Prostate gland (tissue), 2 donors: ENCODE measurements around the gene CFAP53. TPM values are rescaled to one million over a fixed set of nuclear protein-coding genes. Genes with fewer than 3 reads are reported as not detected.

ENCODE experiments used
- DNase-seq: peaks from one replicate; pipeline ENCODE4 v3.0.0-alpha.2; 2019; ENCODE audit warnings: low spot score
- H3K27ac ChIP-seq, 2 donors: fragments of 200-600 bp; sonication (generic); 2 replicates each; pipeline ENCODE4 v1.5.1; 2017 to 2019
- H3K27me3 ChIP-seq: fragments of 200-600 bp; sonication (generic); replicated peaks from 2 replicates; pipeline ENCODE4 v1.5.1; 2019; ENCODE audit not compliant: insufficient read depth
- H3K36me3 ChIP-seq, 2 donors: fragments of 200-600 bp; sonication (generic); 1 replicate in 1 of 2; 2 replicates in 1 of 2; pipeline versions ENCODE4 v1.5.1 to v1.8.1; 2017 to 2019
- H3K4me1 ChIP-seq: fragments of 200-600 bp; sonication (generic); replicated peaks from 2 replicates; pipeline ENCODE4 v1.5.1; 2019
- H3K4me3 ChIP-seq, 2 donors: fragments of 200-600 bp; sonication (generic); 2 replicates each; pipeline ENCODE4 v1.5.1; 2017 to 2019
- H3K9me3 ChIP-seq: fragments of 200-600 bp; sonication (generic); 2 replicates; pipeline ENCODE4 v1.5.1; 2017
- POLR2A ChIP-seq: fragments of 450-650 bp; IDR thresholded peaks from one replicate; pipeline ENCODE4 v1.6.1; 2016; ENCODE audit warnings: antibody characterized with exemption, mild to moderate bottlenecking
- POLR2AphosphoS5 ChIP-seq: sonication (generic); formaldehyde crosslinking; IDR thresholded peaks from one replicate; pipeline ENCODE4 v1.6.1; 2017; ENCODE audit warnings: antibody characterized with exemption
- WGBS: methylation state at CpG from one replicate; pipeline ENCODE4 v1.1.5; 2018; 5-methylcytosine and 5-hydroxymethylcytosine counted together
- intact Hi-C: fragments of 100-400 bp; cut with DNase I; formaldehyde crosslinking; loops from one replicate; pipeline ENCODE4 v1.14.2; 2022
- total RNA-seq, 2 donors: library from RNA; depleted of rRNA; stranded (reverse); fragments of >200 nt; gene quantifications; one replicate each; pipeline ENCODE4 v1.1.0, GENCODE V29; 2016
- TF ChIP-seq, protein P1 (sequence below), 4 experiments: fragments of 200-600 bp in 2 of 4; fragments of 450-650 bp in 2 of 4; sonication (generic) in 2 of 4; IDR thresholded peaks; 1 replicate in 3 of 4; 2 replicates in 1 of 4; pipeline ENCODE4 v1.5.1; 2016 to 2019; ENCODE audit warnings: antibody characterized with exemption in 4 of 4, mild to moderate bottlenecking in 2 of 4, moderate library complexity in 2 of 4

Gene CFAP53
- total RNA-seq, 2 donors from 2014 or later = 0.59 to 4.7 TPM

DNA sequence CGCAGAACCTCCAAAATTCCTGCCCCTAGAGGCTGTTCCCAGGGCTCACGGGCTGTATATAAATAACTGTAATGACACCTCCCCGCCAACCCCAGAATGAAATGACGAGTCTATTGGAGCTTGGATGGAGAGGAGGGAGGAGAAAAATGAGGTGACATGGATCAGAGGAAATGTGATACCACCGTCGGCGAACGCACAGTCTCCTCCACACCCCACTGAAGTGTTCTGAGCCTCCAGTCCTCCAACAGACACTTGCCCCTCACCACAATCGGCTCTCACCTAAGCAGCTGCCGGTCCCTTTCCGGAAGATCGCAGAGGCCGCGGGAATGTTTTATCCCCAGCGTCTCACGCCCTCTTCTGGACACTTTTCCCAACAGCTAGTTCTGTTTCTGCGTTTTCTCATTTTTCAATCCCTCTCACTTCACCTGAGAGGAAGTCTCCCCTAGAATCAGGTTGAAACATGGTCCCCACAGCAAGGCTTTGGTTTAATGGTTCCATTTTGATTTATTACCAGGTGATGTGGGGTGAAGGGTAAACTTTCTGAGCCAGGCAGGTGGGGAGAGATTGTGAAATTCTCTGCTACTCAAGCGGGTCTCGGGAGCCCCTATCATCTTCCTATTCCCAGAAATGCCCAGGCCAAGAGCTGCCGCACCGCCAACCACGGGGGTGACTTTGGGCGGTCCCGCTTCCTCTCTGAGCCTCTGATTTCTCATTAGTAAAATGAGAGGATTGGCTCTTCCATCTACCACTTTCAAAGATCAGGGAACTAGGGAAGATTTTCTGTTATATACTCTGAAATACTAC, 62.3 kb downstream of the CFAP53 start:
- 22% methylated on average over 24 of the region's 24 CpGs for WGBS
- Histone ChIP-seq H3K27me3 (no peaks in the 10 kb centered on the region), H3K4me3 (no peak overlapping the region), H3K27ac (no peak overlapping the region), H3K4me1 (no peaks in the 10 kb centered on the region), H3K9me3 (no peaks in the 10 kb centered on the region), H3K36me3 (no peaks in the 10 kb centered on the region)
- intact Hi-C loops = no loop called here
- TF ChIP-seq, protein P1, sequence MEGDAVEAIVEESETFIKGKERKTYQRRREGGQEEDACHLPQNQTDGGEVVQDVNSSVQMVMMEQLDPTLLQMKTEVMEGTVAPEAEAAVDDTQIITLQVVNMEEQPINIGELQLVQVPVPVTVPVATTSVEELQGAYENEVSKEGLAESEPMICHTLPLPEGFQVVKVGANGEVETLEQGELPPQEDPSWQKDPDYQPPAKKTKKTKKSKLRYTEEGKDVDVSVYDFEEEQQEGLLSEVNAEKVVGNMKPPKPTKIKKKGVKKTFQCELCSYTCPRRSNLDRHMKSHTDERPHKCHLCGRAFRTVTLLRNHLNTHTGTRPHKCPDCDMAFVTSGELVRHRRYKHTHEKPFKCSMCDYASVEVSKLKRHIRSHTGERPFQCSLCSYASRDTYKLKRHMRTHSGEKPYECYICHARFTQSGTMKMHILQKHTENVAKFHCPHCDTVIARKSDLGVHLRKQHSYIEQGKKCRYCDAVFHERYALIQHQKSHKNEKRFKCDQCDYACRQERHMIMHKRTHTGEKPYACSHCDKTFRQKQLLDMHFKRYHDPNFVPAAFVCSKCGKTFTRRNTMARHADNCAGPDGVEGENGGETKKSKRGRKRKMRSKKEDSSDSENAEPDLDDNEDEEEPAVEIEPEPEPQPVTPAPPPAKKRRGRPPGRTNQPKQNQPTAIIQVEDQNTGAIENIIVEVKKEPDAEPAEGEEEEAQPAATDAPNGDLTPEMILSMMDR (IDR thresholded peaks at IDR 0.05) = peak; percentile 26 to 62 (median 55)
- TF ChIP-seq POLR2A (no peak), POLR2AphosphoS5 (no peak)
- peak; percentile 55 for DNase-seq

DNA sequence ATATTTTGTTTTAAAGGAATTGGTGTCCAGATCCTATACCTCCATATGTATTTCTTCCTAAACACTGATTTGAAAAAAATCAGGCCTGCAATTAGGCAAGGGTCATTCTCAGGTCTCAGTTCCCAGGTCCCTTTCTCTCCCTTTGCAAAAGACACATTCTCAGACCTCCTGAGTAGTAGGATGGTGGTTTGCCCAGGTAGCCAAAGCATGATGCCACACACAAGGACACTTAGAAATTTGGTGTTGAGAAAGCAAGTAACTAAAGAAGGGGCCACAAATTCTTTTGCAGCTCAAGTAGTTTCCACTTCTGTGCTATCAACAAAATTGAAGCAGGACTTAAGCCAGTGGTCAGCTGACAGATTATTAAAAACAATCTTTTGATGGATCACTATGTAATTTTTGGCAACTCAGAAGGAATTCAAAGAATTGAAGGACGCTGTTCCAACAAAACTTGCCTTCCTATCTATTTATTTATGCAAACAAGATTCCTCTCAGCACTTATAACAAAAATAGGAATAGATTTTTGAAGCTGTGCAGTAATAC, 64.7 kb downstream of the CFAP53 start:
- Histone ChIP-seq H3K36me3 (no peaks in the 10 kb centered on the region), H3K27ac (no peak overlapping the region), H3K27me3 (no peaks in the 10 kb centered on the region), H3K4me1 (no peaks in the 10 kb centered on the region), H3K9me3 (no peaks in the 10 kb centered on the region), H3K4me3 (no peak overlapping the region)
- no peak for DNase-seq
- no peak for TF ChIP-seq POLR2AphosphoS5
- no peak for TF ChIP-seq POLR2A
- TF ChIP-seq, protein P1 (IDR thresholded peaks at IDR 0.05) = no peak
- WGBS = 67% methylated on average over 1 of the region's 1 CpG
- intact Hi-C loops = no loop called here

DNA sequence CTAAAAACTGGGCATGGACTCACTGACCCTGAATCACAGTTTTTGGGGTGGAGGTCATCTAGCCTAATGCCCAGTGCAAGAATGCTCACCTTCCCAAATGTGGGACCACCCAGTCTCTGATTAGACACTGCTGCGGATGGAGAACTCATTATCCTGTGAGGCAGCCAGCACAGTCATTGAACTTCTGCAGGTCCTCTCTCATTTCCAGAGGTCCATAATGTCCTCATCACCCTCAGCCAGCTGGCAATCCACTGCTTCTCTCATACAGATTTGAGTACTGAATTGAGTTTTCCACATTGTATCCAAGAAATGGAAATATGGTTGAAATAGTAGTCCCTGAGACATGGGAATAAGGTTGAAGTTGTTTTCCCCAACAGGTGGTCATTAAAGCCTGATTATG, 66.4 kb downstream of the CFAP53 start:
- intact Hi-C loops = loop anchor here (5.0 kb wide), 1 partner anchor 193 kb away; no protein-coding TSS in a partner anchor
- Histone ChIP-seq H3K4me1 (no peaks in the 10 kb centered on the region), H3K4me3 (no peak overlapping the region), H3K27ac (no peak overlapping the region), H3K9me3 (no peaks in the 10 kb centered on the region), H3K36me3 (no peaks in the 10 kb centered on the region), H3K27me3 (no peaks in the 10 kb centered on the region)
- 80% methylated on average over 1 of the region's 1 CpG for WGBS
- no peak for DNase-seq
- TF ChIP-seq, protein P1 (IDR thresholded peaks at IDR 0.05) = no peak
- TF ChIP-seq POLR2AphosphoS5 (no peak), POLR2A (no peak)

DNA sequence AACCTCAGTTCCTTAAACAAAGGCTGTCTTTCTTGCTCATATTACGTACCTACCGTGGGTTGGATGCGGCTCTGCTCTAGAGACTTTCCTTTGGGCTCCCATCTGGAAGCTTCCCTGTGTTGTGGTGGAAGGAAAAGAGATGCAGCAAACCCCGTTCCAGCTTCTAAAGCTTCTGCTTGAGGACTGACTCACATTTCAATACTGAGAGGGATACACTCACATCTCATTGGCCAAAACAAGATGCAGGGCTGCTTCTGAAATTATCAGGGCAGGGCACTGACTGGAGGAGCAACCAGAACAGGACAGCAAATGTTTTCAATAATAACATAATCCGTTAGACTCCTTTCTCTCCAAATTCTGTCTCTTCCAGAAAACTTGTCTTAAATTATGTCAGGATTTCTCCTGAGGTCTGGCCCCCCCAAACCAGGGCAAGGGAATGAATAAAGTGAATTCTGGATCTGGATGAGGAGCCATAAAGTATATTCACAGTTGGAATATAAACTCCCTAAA, 66.9 kb downstream of the CFAP53 start:
- DNase-seq = no peak
- TF ChIP-seq POLR2AphosphoS5 (no peak), POLR2A (no peak)
- WGBS = 78% methylated on average over 5 of the region's 5 CpGs
- Histone ChIP-seq H3K4me3 (no peak overlapping the region), H3K4me1 (no peaks in the 10 kb centered on the region), H3K27me3 (no peaks in the 10 kb centered on the region), H3K9me3 (no peaks in the 10 kb centered on the region), H3K27ac (no peak overlapping the region), H3K36me3 (no peaks in the 10 kb centered on the region)
- intact Hi-C loops = loop anchor here (5.0 kb wide), 1 partner anchor 192 kb away; no protein-coding TSS in a partner anchor

DNA sequence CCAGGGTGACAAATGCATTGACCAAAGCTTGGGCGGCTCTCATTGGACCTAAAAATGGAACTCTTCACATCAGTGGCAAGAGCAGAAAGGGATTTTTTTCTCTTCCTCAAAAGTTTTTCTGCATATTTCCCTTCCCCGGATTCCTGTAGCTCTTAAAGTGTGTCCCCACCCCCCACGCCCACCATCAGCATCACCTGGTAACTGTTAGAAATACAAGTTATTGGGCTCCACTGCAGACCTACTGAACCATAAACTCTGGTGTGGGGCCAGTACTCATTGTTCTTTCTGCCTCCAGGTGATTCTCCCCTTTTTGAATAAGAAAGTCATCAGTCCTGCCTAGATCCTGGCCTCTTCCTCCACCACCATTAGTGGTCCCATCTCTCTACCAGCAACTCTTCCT, 70.0 kb downstream of the CFAP53 start:
- H3K27me3 ChIP-seq = no peaks in the 10 kb centered on the region
- H3K27ac ChIP-seq = no peak overlapping the region
- no peaks in the 10 kb centered on the region for H3K9me3 ChIP-seq
- DNase-seq = no peak
- H3K4me3 ChIP-seq = no peak overlapping the region
- H3K36me3 ChIP-seq = no peaks in the 10 kb centered on the region
- 96% methylated on average over 3 of the region's 3 CpGs for WGBS
- no peaks in the 10 kb centered on the region for H3K4me1 ChIP-seq
- TF ChIP-seq, protein P1 (IDR thresholded peaks at IDR 0.05) = no peak
- no peak for TF ChIP-seq POLR2AphosphoS5
- no peak for TF ChIP-seq POLR2A
- intact Hi-C loops = loop anchor here (5.0 kb wide), 1 partner anchor 189 kb away; no protein-coding TSS in a partner anchor
